ENCODE results near the gene SLC38A6.
A peak's percentile ranks its signal among the peaks of the same experiment; 100 is the strongest.

SLC38A6 gene

GRCh38 chr14:60980811-60981632 is at the start of gene SLC38A6, which contains the start of gene TRMT5:
Gene SLC38A6, plus strand, starts transcription at chr14:60981245. Its CDS starts 33 bp downstream, at chr14:60981278.
Gene TRMT5, minus strand, starts transcription at chr14:60981079. Its CDS starts 106 bp downstream, at chr14:60980973.
- peak; percentile 84 for DNase-seq

GRCh38 chr14:60933920-60934655 is 47.0 kb upstream of the SLC38A6 start:
- no peak for DNase-seq

- DNase-seq = no peak
Observed at GRCh38 chr14:60935319-60935718, 45.7 kb upstream of the SLC38A6 start.

GRCh38 chr14:60943637-60944032 is 37.4 kb upstream of the SLC38A6 start:
- no peak for DNase-seq

GRCh38 chr14:60944204-60944603 is 36.8 kb upstream of the SLC38A6 start:
- no peak for DNase-seq

- no peak for DNase-seq
Observed at GRCh38 chr14:60945984-60946383, 35.1 kb upstream of the SLC38A6 start.

GRCh38 chr14:60946773-60947172 is 34.3 kb upstream of the SLC38A6 start:
- no peak for DNase-seq

GRCh38 chr14:60951776-60952435 is 29.1 kb upstream of the SLC38A6 start:
- DNase-seq = no peak

- DNase-seq = no peak
Observed at GRCh38 chr14:60956202-60956601, 24.8 kb upstream of the SLC38A6 start.

- no peak for DNase-seq
Observed at GRCh38 chr14:60956632-60957031, 24.4 kb upstream of the SLC38A6 start.

- no peak for DNase-seq
Observed at GRCh38 chr14:60958146-60958545, 22.9 kb upstream of the SLC38A6 start.

GRCh38 chr14:60963761-60964160 is 17.3 kb upstream of the SLC38A6 start:
- DNase-seq = no peak

- no peak for DNase-seq
Observed at GRCh38 chr14:60964904-60965303, 16.1 kb upstream of the SLC38A6 start.

- no peak for DNase-seq
Observed at GRCh38 chr14:60965402-60965801, 15.6 kb upstream of the SLC38A6 start.

- no peak for DNase-seq
Observed at GRCh38 chr14:60968099-60968498, 12.9 kb upstream of the SLC38A6 start.

GRCh38 chr14:60968671-60969070 is 12.4 kb upstream of the SLC38A6 start:
- DNase-seq = no peak

GRCh38 chr14:60970146-60970545 is 10.9 kb upstream of the SLC38A6 start:
- no peak for DNase-seq

- DNase-seq = no peak
Observed at GRCh38 chr14:60971271-60971670, 9.8 kb upstream of the SLC38A6 start.

GRCh38 chr14:60972295-60972694 is 8.8 kb upstream of the SLC38A6 start:
- no peak for DNase-seq

- no peak for DNase-seq
Observed at GRCh38 chr14:60973070-60973469, 8.0 kb upstream of the SLC38A6 start.

GRCh38 chr14:60974090-60974651 is 6.9 kb upstream of the SLC38A6 start:
- DNase-seq = no peak

GRCh38 chr14:60975551-60975950 is 5.5 kb upstream of the SLC38A6 start:
- DNase-seq = no peak

- no peak for DNase-seq
Observed at GRCh38 chr14:60977847-60978246, 3.2 kb upstream of the SLC38A6 start.
